IPS-15b (cell line): Measurements from ENCODE around the gene SLC39A11.

Source experiments
- H3K27me3 ChIP-seq: one replicate; pipeline ENCODE4 v1.6.1; 2013; ENCODE audit warnings: low read length; ENCODE audit not compliant: control insufficient read depth, insufficient read depth
- H3K36me3 ChIP-seq: one replicate; pipeline ENCODE4 v1.6.1; 2013; ENCODE audit warnings: low read length; ENCODE audit not compliant: control insufficient read depth, insufficient read depth
- H3K4me1 ChIP-seq: one replicate; pipeline ENCODE4 v1.6.1; 2013; ENCODE audit warnings: mild to moderate bottlenecking, low read length; ENCODE audit not compliant: control insufficient read depth, insufficient read depth
- H3K4me3 ChIP-seq: one replicate; pipeline ENCODE4 v1.5.1; 2013; ENCODE audit warnings: low read depth, low read length
- H3K9ac ChIP-seq: one replicate; pipeline ENCODE4 v1.6.1; 2013; ENCODE audit warnings: low read depth, mild to moderate bottlenecking, low read length
- H3K9me3 ChIP-seq: one replicate; pipeline ENCODE4 v1.6.1; 2013; ENCODE audit warnings: mild to moderate bottlenecking, low read length; ENCODE audit not compliant: control insufficient read depth, insufficient read depth

SLC39A11 gene

DNA sequence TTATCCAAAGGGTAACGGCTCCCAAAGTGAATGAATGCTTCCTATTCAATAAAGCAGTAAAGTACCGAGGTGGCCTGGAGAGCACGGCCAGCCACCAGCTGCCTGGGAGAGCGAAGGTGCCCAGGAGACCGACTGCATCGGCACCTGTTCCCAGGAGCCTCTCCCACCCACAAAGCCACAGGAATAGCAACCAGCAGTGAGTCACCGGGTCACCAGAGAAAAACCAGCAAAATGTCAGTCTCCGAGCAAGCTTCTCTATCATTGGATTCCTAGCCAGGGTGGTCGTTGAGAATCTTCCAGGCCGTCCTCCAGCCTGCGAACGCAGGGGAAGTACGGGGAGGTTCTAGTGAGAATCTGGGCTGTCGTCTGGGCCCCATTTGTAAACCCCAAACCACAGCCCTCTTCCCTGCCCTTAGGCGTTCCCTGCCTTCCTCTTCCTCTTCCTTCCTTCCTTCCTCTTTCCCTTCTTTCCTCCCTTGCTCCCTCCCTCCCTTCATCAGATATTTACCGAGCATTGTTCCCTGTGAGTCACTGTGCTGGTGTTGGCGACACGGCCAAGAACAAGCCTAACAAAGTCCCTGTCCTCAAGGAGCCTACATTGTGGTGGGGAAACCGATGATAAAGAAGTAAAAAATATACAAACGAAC, 114.6 kb downstream of the SLC39A11 start:
- Histone ChIP-seq H3K27me3 (no peaks in the 10 kb centered on the region), H3K9ac (no peak overlapping the region), H3K4me1 (no peaks in the 10 kb centered on the region), H3K9me3 (no peaks in the 10 kb centered on the region), H3K36me3 (no peaks in the 10 kb centered on the region), H3K4me3 (no peak overlapping the region)

DNA sequence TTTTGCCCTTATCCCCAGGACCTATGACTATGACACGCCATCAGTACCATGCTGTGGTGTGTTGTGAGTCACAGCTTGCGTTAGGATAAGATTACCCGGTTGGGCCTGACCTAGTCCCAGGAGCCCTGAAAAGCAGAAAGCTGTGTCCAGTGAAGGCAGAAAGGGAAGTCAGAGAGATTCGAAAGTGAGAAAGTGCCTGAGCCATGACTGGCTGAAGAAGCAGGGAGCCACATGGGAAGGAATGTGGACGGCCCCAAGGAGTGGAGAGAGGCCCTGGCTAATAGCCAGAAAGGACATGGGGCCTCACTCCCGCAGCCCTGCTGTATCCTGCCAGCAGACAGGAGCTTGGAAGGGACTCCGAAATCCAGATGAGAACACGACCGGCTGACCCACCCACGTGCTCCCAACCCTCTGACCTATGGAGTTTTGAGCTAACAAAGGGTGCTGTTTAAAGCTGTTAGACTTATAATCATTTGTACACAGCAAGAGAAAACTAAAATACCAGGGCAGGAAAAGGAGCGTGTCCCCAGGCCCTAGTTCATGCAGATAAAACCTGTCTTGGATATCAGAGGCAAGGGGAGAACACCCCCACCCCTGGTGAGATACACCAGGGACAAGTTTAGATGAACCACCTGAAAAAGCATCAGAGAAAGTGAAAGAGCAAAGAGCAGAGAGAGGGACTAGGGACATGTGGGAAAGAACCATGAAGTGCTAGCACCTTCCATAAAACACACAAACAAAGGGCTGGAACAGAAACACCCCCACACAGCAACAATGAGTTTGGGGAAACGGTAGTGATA, 115.3 kb downstream of the SLC39A11 start:
- Histone ChIP-seq H3K36me3 (no peaks in the 10 kb centered on the region), H3K9me3 (no peaks in the 10 kb centered on the region), H3K4me3 (no peak overlapping the region), H3K9ac (no peak overlapping the region), H3K27me3 (no peaks in the 10 kb centered on the region), H3K4me1 (no peaks in the 10 kb centered on the region)

DNA sequence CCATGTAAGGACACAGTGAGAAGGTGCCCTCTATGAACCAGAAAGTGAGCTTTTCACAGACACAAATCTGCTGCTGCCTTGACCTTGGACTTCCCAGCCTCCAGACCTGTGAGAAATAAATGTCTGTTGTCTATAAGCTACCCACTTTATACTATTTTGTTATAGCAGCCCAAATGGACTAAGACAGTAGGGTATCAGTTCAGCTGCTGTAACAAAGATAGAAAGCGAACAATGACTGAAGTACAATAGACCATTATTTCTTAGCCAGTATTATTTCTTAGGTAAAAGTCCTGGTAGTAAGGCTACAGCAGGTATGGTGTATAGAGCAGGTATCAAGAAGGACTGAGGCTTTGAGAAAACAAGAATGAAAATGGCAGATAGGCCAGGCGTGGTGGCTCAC, 117.0 kb downstream of the SLC39A11 start:
- Histone ChIP-seq H3K27me3 (no peaks in the 10 kb centered on the region), H3K9ac (no peak overlapping the region), H3K4me1 (no peaks in the 10 kb centered on the region), H3K36me3 (no peaks in the 10 kb centered on the region), H3K9me3 (no peaks in the 10 kb centered on the region), H3K4me3 (no peak overlapping the region)

DNA sequence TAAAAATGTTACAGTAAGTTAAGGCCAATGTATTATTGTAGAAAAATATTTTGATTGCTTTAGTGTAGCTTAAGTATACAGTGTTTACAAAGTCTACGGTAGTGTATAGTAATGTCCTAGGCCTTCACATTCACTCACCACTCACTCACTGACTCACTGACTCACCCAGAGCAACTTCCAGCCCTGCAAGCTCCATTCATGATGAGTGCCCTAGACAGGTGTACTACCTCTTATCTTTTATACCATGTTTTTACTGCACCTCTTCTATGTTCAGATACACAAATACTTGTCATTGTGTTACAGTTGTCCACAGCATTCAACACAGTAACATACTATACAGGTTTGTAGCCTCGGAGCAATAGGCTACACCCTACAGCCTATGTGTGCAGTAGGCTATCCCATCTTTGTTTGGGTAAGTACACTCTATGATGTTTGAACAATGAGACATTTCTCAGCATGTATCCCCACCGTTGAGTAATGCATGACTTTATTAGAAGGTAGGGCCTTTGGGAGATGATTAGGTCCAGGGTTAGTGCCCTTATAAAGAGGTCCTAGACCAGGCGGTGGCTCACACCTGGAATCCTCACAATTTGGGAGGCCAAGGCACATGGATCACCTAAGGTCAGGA, 117.8 kb downstream of the SLC39A11 start:
- Histone ChIP-seq H3K36me3 (no peaks in the 10 kb centered on the region), H3K9ac (no peak overlapping the region), H3K9me3 (no peaks in the 10 kb centered on the region), H3K4me3 (no peak overlapping the region), H3K4me1 (peaks cover 2% of the 10 kb centered on the region), H3K27me3 (no peaks in the 10 kb centered on the region)

DNA sequence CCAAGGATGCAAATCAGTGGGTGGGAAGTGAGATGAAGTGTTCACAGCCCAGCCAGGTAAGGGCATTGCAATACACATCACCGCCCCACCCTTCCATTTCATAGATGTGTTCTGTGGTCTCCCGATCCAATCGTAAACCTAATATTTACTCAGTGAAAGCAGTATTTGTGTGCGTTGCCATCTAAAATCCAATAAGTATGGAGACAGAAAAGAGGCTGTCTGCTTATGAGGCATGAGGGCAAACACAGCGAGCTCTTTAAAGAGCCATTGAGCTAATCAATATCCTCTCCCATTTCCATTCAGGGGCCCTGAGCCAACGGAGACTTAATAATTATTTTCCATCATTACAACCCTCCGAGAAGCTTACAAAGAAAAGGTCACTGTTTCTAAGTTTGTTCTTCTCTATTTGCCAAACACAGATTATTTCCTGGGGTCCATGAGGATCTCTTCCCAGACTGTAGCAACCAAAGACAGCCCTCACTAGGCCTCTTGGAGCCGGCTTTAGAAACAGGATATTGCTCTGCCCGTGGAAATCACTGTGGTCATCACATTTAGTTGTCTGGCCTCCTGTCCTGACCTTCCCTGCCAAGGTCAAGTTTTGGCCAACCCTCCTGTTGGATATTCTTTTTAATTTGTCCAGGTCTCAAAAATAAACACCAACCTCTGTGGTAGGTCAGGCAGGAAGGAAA, 120.1 kb downstream of the SLC39A11 start:
- Histone ChIP-seq H3K27me3 (no peaks in the 10 kb centered on the region), H3K36me3 (no peaks in the 10 kb centered on the region), H3K9me3 (no peaks in the 10 kb centered on the region), H3K4me1 (peaks cover 2% of the 10 kb centered on the region), H3K4me3 (no peak overlapping the region), H3K9ac (no peak overlapping the region)

DNA sequence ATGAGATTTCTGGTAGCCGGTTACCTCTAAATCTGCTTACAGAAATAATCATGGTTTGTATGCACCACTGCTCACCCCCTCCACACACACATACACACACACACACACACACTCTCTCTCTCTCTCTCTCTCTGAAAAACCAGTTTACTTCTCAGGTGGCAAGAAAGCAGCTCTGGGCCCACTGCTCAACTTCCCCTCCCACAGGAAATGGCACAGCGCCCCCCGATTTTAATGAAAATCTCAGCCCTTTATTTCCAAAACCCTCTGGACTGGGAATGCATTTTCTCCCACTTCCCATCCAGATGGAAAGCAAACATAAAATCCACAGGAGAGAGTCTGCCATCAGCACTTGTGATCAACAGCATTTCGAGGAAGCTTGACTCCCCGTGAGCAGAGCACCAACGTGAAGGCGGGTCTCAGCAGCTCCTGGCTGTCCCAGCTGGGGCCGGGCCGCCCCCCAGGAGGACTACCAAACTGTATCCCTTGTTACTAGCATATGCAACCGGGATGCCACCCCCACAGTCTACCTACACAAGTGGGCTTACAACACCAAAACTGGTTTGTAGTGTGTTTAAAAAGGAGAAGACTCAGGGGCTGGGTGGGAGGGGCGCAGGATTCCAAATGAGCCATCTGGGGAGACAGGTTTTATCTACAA, 121.1 kb downstream of the SLC39A11 start:
- Histone ChIP-seq H3K4me1 (peaks cover 2% of the 10 kb centered on the region), H3K36me3 (no peaks in the 10 kb centered on the region), H3K9ac (no peak overlapping the region), H3K9me3 (no peaks in the 10 kb centered on the region), H3K27me3 (no peaks in the 10 kb centered on the region), H3K4me3 (no peak overlapping the region)

DNA sequence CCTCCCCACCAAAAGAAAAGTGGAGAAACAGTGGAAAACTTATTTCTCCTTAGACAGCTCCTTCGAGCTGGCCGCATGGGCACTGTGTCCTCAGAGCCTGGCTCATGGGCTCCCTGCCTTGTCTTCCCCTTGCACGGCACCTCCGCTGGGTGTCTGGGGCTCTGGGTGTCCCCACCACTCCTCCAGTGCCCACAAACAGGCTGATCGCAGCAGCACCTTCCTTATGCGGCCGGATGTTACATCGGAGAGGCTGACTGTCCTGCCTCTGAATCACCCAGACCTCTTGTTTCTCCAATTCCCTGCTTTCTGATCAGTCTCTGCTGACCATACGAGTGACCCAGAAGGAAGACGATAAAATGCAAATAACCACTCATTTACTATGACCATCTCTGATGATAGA, 121.7 kb downstream of the SLC39A11 start:
- Histone ChIP-seq H3K4me1 (peaks cover 2% of the 10 kb centered on the region), H3K4me3 (no peak overlapping the region), H3K9ac (no peak overlapping the region), H3K27me3 (no peaks in the 10 kb centered on the region), H3K36me3 (no peaks in the 10 kb centered on the region), H3K9me3 (no peaks in the 10 kb centered on the region)

DNA sequence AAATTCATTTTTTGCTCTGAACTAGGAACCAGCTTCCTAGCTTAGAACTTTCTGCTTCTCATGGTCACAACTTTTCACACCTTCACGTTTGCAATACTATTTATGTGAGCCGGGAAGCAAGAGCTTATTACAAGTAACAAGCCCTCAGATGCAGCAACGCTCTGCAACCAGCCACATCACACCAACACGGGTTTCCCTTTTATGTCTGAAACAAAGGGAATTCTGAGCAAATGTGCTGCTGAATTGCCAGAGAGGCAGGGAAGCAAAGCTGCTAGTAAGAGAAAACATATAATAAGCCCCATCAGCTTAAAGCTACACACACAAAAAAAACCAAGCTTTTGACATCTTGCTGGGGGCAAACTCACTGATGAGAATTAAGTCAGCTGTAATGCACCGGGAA, 122.2 kb downstream of the SLC39A11 start:
- Histone ChIP-seq H3K9ac (no peak overlapping the region), H3K4me1 (peaks cover 2% of the 10 kb centered on the region), H3K4me3 (no peak overlapping the region)

DNA sequence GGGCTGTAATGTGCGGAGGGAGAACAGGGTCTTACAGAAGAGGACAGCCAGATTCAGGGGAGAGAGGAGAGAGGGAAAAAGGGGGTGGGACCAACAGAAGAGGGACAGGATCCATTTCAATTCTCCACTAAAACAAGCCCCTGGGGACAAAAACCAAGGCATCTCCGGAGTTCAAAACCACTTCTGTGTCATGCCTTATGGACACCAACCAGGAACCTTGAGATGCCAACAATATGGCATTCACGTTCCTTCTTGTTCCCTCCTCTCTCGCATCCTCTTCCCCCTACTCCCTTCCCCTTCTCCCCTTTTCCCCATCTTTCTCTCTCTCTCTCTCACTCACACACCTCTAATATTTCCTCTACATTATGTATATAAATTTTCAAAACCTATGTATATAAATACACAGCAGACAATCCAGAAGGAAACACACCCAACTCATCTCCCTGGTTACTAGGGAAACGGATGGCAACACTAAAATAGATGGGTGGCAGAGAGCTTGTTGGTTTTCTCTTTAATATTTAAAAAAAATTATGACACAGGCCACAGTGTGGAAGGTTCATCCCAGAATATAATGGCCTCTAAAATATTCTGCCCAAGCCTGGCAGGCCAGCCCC, 123.1 kb downstream of the SLC39A11 start:
- Histone ChIP-seq H3K36me3 (no peaks in the 10 kb centered on the region), H3K9me3 (no peaks in the 10 kb centered on the region), H3K9ac (no peak overlapping the region), H3K4me3 (no peak overlapping the region), H3K4me1 (peaks cover 2% of the 10 kb centered on the region), H3K27me3 (no peaks in the 10 kb centered on the region)

More for the DNA sequence above, 122.2 kb downstream of the SLC39A11 start:
- H3K36me3 ChIP-seq = no peaks in the 10 kb centered on the region
- no peaks in the 10 kb centered on the region for H3K9me3 ChIP-seq
- no peaks in the 10 kb centered on the region for H3K27me3 ChIP-seq

DNA sequence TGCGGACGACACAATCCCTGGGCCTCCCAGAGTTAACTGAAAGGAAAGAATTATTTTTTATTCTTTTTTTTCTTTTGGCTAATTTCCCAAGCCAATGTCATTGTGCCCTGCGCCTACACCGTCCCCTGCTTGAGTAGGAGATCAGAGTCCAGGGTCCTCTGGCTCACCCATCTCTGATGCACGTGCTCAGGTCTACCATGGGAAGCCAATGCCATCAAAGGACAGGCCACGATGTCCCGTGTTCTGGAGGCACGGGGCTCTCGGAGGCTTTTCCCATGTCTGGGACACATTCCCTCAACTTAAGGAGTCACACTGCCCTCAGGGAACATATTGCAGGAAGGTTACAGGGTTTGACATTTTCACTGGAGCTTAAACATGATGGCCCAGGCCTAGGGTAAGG, 123.7 kb downstream of the SLC39A11 start:
- Histone ChIP-seq H3K36me3 (no peaks in the 10 kb centered on the region), H3K9ac (no peak overlapping the region), H3K4me1 (peaks cover 2% of the 10 kb centered on the region), H3K4me3 (no peak overlapping the region), H3K9me3 (no peaks in the 10 kb centered on the region), H3K27me3 (no peaks in the 10 kb centered on the region)

DNA sequence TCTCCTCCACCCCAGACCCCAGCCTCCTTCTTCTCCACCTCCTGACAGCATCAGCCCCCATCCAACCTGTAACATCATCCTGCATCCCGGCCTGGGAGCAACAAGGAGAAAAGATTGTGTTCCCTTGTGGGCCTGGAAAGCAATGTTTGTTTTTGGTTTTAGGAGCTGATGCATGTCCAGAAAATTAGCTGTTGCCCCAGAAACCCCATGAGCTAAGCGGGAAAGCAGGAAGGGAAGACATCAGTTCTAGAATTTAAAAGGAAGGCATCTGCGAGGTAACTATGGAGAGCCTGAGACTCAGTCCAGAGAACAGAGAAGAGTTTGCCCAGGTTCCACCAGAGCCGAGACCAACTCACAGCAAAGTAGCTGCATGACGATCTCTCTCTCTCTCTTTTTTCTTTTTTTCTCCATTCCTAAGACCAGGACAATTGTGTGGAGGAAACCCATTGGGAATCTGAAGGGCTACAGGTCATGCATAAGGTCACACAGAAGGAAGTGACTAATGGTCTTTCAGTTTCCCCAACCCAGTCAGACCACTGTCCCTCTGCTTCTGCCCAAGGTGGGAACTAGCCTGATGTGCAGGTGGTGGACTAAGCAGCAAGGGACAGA, 124.4 kb downstream of the SLC39A11 start:
- H3K27me3 ChIP-seq = no peaks in the 10 kb centered on the region
- peaks cover 2% of the 10 kb centered on the region for H3K4me1 ChIP-seq
- no peaks in the 10 kb centered on the region for H3K36me3 ChIP-seq
- no peak overlapping the region for H3K9ac ChIP-seq
- H3K4me3 ChIP-seq = no peak overlapping the region
- H3K9me3 ChIP-seq = no peaks in the 10 kb centered on the region
